Endothelial cell of umbilical vein (primary cell): ENCODE measurements around the gene TMEM108. TPM values are rescaled to one million over a fixed set of nuclear protein-coding genes. Genes with fewer than 3 reads are reported as not detected.

ENCODE experiments used
- BruUV-seq: library from RNA; stranded (reverse); fragments of 400-500 nt; replicated peaks from 2 replicates; lab custom pipeline; 2021; lab: Mats Ljungman, UMichigan
- CTCF ChIA-PET: fragments of 300-600, 350-600 bp; sonication (Branson Sonifier 250); formaldehyde crosslinking; loops from one replicate; lab custom pipeline; 2021; ENCODE audit warnings: antibody characterized with exemption, inconsistent platforms; lab: Charles Lee
- POLR2A ChIA-PET: fragments of 300-600, 350-600 bp; sonication (Branson Sonifier 250); formaldehyde crosslinking; loops from one replicate; lab custom pipeline; 2021; ENCODE audit warnings: antibody characterized with exemption, inconsistent platforms; lab: Charles Lee
- DNase-seq: peaks from one replicate; pipeline ENCODE4 v3.0.0-alpha.2; 2011; ENCODE audit warnings: low read depth, low spot score
- FAIRE-seq: peaks from 2 replicates; lab custom pipeline; 2011; peaks lifted over from hg19 to GRCh38; lab: Jason Lieb, UNC
- H2AFZ ChIP-seq: 2 replicates; pipeline ENCODE4 v1.6.0; 2012; ENCODE audit warnings: low read depth, low read length, control low read depth, inconsistent platforms
- H3K27ac ChIP-seq: 2 replicates; pipeline ENCODE4 v1.5.1; 2011; ENCODE audit warnings: low read depth, mild to moderate bottlenecking, control low read depth, low read length, moderate library complexity; ENCODE audit not compliant: insufficient read depth
- H3K27me3 ChIP-seq, 2 experiments: 2 replicates each; pipeline versions ENCODE4 v1.6.0 to v1.6.1; 2011; ENCODE audit warnings: low read length in 2 of 2, mixed read lengths in 1 of 2; ENCODE audit not compliant: control insufficient read depth in 2 of 2, insufficient read depth in 2 of 2
- H3K36me3 ChIP-seq, 2 experiments: 2 replicates in 1 of 2; 3 replicates in 1 of 2; pipeline ENCODE4 v1.5.1; 2011; ENCODE audit warnings: low read length in 2 of 2, mild to moderate bottlenecking in 1 of 2, moderate library complexity in 1 of 2; ENCODE audit not compliant: control insufficient read depth in 2 of 2, insufficient read depth in 2 of 2; ENCODE audit errors: extremely low read depth in 1 of 2
- H3K4me1 ChIP-seq: 3 replicates; pipeline ENCODE4 v1.5.1; 2011; ENCODE audit warnings: mild to moderate bottlenecking, low read length; ENCODE audit not compliant: control insufficient read depth, insufficient read depth; ENCODE audit errors: extremely low read depth
- H3K4me2 ChIP-seq: 2 replicates; pipeline ENCODE4 v1.6.1; 2011; ENCODE audit warnings: low read length, control low read depth, mixed read lengths; ENCODE audit not compliant: insufficient read depth
- H3K4me3 ChIP-seq, 3 experiments: fragments of 200-600 bp in 1 of 3; sonication (generic), shearing (Covaris generic) in 1 of 3; replicated peaks in 1 of 3; 2 replicates each; pipeline ENCODE4 v1.5.1; 2011 to 2016; ENCODE audit warnings: control low read depth in 3 of 3, low read length in 3 of 3, mild to moderate bottlenecking in 2 of 3, inconsistent platforms in 1 of 3, low read depth in 1 of 3, moderate library complexity in 1 of 3; ENCODE audit not compliant: insufficient read depth in 1 of 3
- H3K79me2 ChIP-seq: 2 replicates; pipeline ENCODE4 v1.6.0; 2012; ENCODE audit warnings: low read length, inconsistent platforms; ENCODE audit not compliant: control insufficient read depth, insufficient read depth
- H3K9ac ChIP-seq: replicated peaks from 2 replicates; pipeline ENCODE3; 2011; ENCODE audit warnings: low read length, control low read depth; ENCODE audit not compliant: insufficient read depth; ENCODE audit errors: extremely low read depth
- H3K9me1 ChIP-seq: replicated peaks from 3 replicates; pipeline ENCODE4 v1.6.0; 2011; ENCODE audit warnings: mild to moderate bottlenecking, low read length; ENCODE audit not compliant: control insufficient read depth, insufficient read depth; ENCODE audit errors: extremely low read depth
- H3K9me3 ChIP-seq: replicated peaks from 2 replicates; pipeline ENCODE4 v1.5.1; 2012; ENCODE audit warnings: low read length, inconsistent platforms; ENCODE audit not compliant: control insufficient read depth, insufficient read depth
- H4K20me1 ChIP-seq: replicated peaks from 2 replicates; pipeline ENCODE3; 2011; ENCODE audit warnings: mild to moderate bottlenecking, low read length; ENCODE audit not compliant: control insufficient read depth, insufficient read depth; ENCODE audit errors: extremely low read depth
- CTCF ChIP-seq, 2 donors: IDR thresholded peaks; 1 replicate in 1 of 2; 2 replicates in 1 of 2; pipeline ENCODE4 v1.5.1; 2011; ENCODE audit warnings: low read length in 2 of 2, mild to moderate bottlenecking in 2 of 2, moderate library complexity in 2 of 2, control low read depth in 1 of 2, inconsistent platforms in 1 of 2, low read depth in 1 of 2; ENCODE audit not compliant: insufficient read depth in 1 of 2; ENCODE audit errors: extremely low read depth in 1 of 2
- EZH2 ChIP-seq: IDR thresholded peaks from 2 replicates; pipeline ENCODE4 v1.6.1; 2012; ENCODE audit warnings: borderline replicate concordance, low read depth, mild to moderate bottlenecking, moderate library complexity, low read length, inconsistent platforms; ENCODE audit not compliant: severe bottlenecking
- FOS ChIP-seq: IDR thresholded peaks from 2 replicates; pipeline ENCODE4 v1.6.1; 2011; ENCODE audit warnings: mild to moderate bottlenecking, low read length, moderate library complexity, borderline replicate concordance; ENCODE audit not compliant: insufficient read depth
- GATA2 ChIP-seq: IDR thresholded peaks from 2 replicates; pipeline ENCODE4 v1.7.0; 2011; ENCODE audit warnings: low read depth, mild to moderate bottlenecking, moderate library complexity, mixed read lengths, low read length; ENCODE audit not compliant: insufficient read length, insufficient read depth
- JUN ChIP-seq: IDR thresholded peaks from 2 replicates; pipeline ENCODE4 v1.6.1; 2011; ENCODE audit warnings: borderline replicate concordance, low read depth; ENCODE audit not compliant: insufficient read length, insufficient read depth
- MAX ChIP-seq: IDR thresholded peaks from 2 replicates; pipeline ENCODE4 v1.6.1; 2011; ENCODE audit not compliant: insufficient read depth, insufficient read length
- MYC ChIP-seq: IDR thresholded peaks from one replicate; pipeline ENCODE4 v1.6.1; 2011; ENCODE audit warnings: mild to moderate bottlenecking, low read depth, low read length
- POLR2A ChIP-seq: IDR thresholded peaks from 2 replicates; pipeline ENCODE4 v1.6.1; 2012; ENCODE audit warnings: low read depth, mild to moderate bottlenecking, control low read depth, low read length
- POLR2AphosphoS5 ChIP-seq: IDR thresholded peaks from 2 replicates; pipeline ENCODE4 v1.6.1; 2012; ENCODE audit warnings: low read depth, mild to moderate bottlenecking, control low read depth, low read length, moderate library complexity; ENCODE audit not compliant: insufficient read depth
- dilution Hi-C: fragments of 300-500 bp; cut with MboI; formaldehyde crosslinking; loops from one replicate; pipeline ENCODE4 v1.15.0; 2019; ENCODE audit warnings: low sequenced_read_pairs; ENCODE audit not compliant: extremely low pct_ligation_motif_present
- intact Hi-C: fragments of 100-400 bp; cut with micrococcal nuclease; formaldehyde crosslinking; loops from one replicate; pipeline ENCODE4 v1.10.0; 2022
- polyA plus RNA-seq, 4 experiments: library from polyadenylated mRNA; depleted of rRNA in 3 of 4; stranded (reverse) in 3 of 4; unstranded in 1 of 4; fragments of >200 nt; gene quantifications; 2 replicates each; pipeline versions ENCODE4 v1.2.1 to v1.2.3, GENCODE V29; 2011 to 2012; ENCODE audit warnings: missing spikeins in 1 of 4
- total RNA-seq: library from RNA; stranded (reverse); gene quantifications from 2 replicates; pipeline ENCODE4 v1.2.3, GENCODE V29; 2021

Gene TMEM108
- total and polyA plus RNA-seq, 2 donors (not counting 3 experiments of a cell fraction or from before 2014, with no cell fraction given) = 0.40 to 1.1 TPM

- no peak for FAIRE-seq
- intact Hi-C loops = loop anchor here (5.0 kb wide), 1 partner anchor 213 kb away; no protein-coding TSS in a partner anchor
- POLR2A ChIA-PET = no interaction called here
These were observed 131.3 kb downstream of the TMEM108 start for GRCh38 chr3:133169331-133170068.

More at GRCh38 chr3:133169331-133170068, 131.3 kb downstream of the TMEM108 start:
- no TSS peak for BruUV-seq
- DNase-seq = no peak
- dilution Hi-C loops = no loop called here
- Histone ChIP-seq H3K4me1 (no peaks in the 10 kb centered on the region), H3K27me3 (no peaks in the 10 kb centered on the region), H3K9me3 (no peaks in the 10 kb centered on the region), H2AFZ (no peak overlapping the region), H3K27ac (no peak overlapping the region), H3K36me3 (no peaks in the 10 kb centered on the region), H3K4me2 (no peak overlapping the region), H3K9ac (no peak overlapping the region), H3K79me2 (no peaks in the 10 kb centered on the region), H3K9me1 (no peaks in the 10 kb centered on the region), H4K20me1 (no peaks in the 10 kb centered on the region), H3K4me3 (no peak overlapping the region)
- CTCF ChIA-PET = interaction anchor here (0.7 to 0.9 kb wide), 2 partner anchors 18 to 443 kb away, joined by 3 read pairs; no protein-coding TSS in a partner anchor
- no peak for TF ChIP-seq MAX
- TF ChIP-seq POLR2AphosphoS5 = no peak
- TF ChIP-seq EZH2 = no peak
- no peak for TF ChIP-seq GATA2
- no peak for TF ChIP-seq POLR2A
- no peak for TF ChIP-seq FOS
- no peak for TF ChIP-seq CTCF (IDR thresholded peaks at IDR 0.05; ENCODE audit: extremely low read depth in 1 of 2, insufficient read depth in 1 of 2, low read depth in 1 of 2, low read length in 2 of 2)
- no peak for TF ChIP-seq MYC
- no peak for TF ChIP-seq JUN
